22Rv1 (cell line): ENCODE measurements around the gene GFM1.

Source experiments
- H3K27ac ChIP-seq: fragments of 450-650 bp; 2 replicates; pipeline ENCODE4 v1.5.1; 2017
- ZFX ChIP-seq: fragments of 450-650 bp; IDR thresholded peaks from 2 replicates; pipeline ENCODE4 v1.6.1; 2017; ENCODE audit warnings: antibody characterized with exemption, borderline replicate concordance
- TF ChIP-seq, protein P1 (sequence below): fragments of 450-650 bp; IDR thresholded peaks from 2 replicates; pipeline ENCODE4 v1.5.1; 2017; ENCODE audit warnings: mild to moderate bottlenecking

Gene GFM1

DNA sequence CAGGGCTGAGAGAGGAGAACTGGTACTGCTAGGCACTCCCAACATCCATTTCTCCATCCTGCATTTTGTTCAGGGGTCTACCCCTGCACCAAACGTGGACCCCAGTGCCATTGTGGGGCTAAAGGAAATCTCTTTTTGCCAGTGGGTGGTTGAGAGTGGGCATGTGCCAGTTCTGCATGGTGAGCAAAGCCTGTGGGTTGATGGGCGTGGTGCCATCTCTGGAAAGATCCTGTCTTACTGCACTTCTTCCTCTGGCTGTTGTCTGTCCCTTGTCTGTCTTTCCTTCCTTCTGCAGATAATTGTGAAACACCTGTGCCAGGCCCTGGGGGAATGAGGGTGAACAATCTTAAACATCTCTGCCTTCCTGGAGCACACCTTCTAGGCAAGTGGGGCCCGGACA is 89.3 kb downstream of the GFM1 start:
- TF ChIP-seq, protein P1, sequence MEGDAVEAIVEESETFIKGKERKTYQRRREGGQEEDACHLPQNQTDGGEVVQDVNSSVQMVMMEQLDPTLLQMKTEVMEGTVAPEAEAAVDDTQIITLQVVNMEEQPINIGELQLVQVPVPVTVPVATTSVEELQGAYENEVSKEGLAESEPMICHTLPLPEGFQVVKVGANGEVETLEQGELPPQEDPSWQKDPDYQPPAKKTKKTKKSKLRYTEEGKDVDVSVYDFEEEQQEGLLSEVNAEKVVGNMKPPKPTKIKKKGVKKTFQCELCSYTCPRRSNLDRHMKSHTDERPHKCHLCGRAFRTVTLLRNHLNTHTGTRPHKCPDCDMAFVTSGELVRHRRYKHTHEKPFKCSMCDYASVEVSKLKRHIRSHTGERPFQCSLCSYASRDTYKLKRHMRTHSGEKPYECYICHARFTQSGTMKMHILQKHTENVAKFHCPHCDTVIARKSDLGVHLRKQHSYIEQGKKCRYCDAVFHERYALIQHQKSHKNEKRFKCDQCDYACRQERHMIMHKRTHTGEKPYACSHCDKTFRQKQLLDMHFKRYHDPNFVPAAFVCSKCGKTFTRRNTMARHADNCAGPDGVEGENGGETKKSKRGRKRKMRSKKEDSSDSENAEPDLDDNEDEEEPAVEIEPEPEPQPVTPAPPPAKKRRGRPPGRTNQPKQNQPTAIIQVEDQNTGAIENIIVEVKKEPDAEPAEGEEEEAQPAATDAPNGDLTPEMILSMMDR: no peak
- no peak for TF ChIP-seq ZFX
- no peak overlapping the region for H3K27ac ChIP-seq

DNA sequence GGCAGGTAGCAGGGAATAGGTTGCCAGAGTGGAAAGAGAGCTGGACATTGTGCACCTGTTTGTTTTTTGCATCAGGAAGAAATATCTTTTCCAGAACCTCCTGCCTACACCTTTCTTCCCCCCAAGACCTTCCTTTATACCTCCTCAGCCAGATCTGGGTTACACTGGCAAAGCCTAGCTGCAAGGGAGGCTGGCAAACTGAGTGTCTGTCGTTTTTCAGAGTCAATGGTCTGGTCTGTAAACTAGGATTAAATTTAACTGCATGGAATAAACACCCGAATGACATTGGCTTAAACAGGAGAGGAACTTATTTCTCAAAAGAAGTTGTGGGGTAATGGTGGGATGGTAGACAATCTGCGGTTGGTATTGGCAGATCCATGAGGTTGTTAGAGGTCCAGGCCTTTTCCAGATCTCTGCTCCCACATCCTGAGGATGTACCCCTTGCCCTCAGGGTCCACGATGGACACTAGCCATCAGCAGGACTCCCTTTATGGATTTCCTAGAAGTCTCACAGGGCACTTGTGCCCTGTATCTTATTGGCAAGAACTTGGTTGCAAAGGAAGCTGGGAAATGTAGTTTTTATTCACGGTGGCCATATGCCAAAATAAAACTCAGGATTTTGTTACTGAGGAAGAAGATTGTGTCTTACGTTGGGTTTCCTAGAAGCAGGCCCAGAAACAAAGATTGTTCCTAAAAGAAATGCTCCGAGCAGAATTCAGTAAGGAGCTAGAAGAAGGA is 91.1 kb downstream of the GFM1 start:
- TF ChIP-seq, protein P1: no peak
- TF ChIP-seq ZFX: no peak
- H3K27ac ChIP-seq: no peak overlapping the region

DNA sequence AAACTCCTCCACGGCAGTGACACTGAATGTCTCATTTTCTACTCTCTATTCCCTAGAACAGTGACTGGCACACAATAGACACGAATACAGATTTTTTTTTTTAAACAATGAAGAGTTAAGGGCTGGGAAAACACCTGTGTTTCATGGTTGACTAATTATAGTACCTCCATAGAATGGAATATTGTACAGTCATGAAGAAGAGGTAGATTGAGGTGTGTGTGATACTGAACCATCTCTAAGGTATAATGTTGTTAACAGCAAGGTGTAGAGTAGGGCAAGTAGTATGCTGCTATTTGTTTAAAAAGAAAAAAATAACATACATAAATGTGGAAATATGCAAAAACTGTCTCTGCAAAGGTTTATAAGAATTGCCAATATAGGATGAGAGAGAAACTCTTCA is 93.1 kb downstream of the GFM1 start:
- no peak overlapping the region for H3K27ac ChIP-seq
- no peak for TF ChIP-seq ZFX
- TF ChIP-seq, protein P1: no peak

DNA sequence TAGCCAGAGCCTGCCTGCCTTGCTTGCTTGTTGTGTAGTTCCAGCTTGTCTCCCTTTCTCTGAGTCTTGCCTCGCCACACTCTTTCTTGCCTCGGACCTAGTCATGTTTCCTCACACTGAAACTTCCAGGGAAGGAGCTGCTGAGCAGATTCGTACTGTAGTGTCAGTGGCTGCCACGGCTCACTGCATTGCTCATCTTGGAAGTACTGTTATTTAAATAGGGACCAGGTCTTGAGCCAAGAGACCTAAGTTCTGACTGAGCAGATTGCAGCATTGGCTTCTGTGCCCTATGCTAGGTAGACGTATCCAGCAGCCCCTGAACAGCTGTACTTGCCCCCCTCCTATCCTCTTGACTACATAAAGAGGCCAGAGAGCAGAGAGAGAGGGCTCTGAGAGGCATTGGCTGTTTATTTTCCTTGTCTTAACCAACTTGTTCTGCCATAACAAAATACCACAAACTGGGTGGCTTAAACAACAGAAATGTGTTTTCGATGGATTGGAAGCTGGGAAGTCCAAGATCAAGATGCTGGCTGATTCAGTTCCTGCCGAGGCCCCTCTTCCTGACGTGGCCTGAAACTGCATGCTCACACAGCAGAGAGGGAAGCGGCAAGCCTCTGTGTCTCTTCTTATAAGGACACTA is 93.8 kb downstream of the GFM1 start:
- TF ChIP-seq, protein P1: no peak
- TF ChIP-seq ZFX: no peak

DNA sequence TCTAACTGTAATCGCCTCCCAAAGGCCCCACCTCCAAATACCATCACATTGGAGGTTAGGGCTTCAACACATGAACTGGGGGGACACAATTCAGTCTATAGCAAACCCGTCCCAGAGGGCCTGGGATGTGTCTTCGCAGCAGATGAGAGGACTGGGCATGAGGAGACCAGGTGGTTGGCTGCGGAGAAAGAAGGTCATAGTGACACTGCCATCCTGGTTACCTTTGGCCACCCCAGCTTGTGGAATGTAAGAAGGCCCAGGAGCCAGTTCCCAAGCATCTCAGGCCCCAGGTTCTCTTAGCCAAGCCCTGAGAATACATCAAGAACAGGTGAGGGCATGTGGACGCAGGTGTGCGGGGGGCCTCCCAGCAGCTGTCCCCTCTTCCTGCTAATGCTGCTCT is 94.3 kb downstream of the GFM1 start:
- TF ChIP-seq, protein P1: no peak
- TF ChIP-seq ZFX: no peak
- H3K27ac ChIP-seq: no peak overlapping the region

More for the DNA sequence above, 93.8 kb downstream of the GFM1 start:
- no peak overlapping the region for H3K27ac ChIP-seq

DNA sequence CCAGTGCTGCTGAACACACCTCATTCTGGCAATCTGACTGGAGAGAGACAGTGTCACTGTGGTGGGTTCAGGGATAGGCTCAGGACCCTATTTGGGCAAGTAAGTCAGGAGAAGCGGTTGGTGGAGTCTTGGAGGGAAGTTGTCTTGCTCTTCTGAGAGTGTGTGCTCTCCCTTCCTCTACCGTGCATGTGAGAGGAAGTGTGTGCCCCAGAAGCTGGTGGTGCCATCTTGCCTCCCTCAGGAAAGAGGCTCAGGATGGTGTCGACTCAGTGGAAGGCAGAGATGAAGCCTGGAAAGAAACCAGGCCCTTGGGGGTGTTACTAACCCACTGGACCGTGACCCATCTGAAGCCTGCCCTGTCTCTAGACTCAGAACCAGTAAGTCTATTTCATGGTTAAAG is 94.8 kb downstream of the GFM1 start:
- TF ChIP-seq ZFX: no peak
- TF ChIP-seq, protein P1: no peak
- H3K27ac ChIP-seq: no peak overlapping the region

DNA sequence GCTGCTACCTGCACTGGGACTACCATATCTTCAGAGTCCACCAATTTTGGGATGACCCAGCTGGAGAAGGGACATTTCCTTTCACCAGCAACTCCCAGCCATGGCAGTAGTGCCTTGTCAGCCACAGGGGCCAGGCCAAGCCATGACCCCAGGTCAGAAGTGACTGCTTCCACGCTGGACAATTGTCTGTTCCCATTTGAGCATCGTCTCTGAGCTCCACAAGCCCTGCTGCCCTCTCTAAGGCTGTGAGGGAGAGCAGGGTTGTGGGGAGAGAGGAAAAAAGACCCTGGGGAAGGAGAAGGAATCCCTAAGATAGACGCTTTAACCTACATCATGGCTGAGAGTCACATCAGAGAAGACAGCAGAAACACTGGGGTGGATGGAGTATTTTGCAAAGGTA is 95.3 kb downstream of the GFM1 start:
- no peak overlapping the region for H3K27ac ChIP-seq
- TF ChIP-seq, protein P1: no peak
- TF ChIP-seq ZFX: no peak
